ENCODE results near the gene ASXL3.

GRCh38 chr18:33696332-33697162 lies 118.5 kb downstream of the ASXL3 start:
- no peak for TF ChIP-seq CTCF (IDR thresholded peaks at IDR 0.05; ENCODE audit: poor library complexity, severe bottlenecking)
- no peak for TF ChIP-seq POLR2AphosphoS5 (IDR thresholded peaks at IDR 0.05)

Data from neural cell (in vitro differentiated cells).